ENCODE measurements around the gene DUSP9.

DNA sequence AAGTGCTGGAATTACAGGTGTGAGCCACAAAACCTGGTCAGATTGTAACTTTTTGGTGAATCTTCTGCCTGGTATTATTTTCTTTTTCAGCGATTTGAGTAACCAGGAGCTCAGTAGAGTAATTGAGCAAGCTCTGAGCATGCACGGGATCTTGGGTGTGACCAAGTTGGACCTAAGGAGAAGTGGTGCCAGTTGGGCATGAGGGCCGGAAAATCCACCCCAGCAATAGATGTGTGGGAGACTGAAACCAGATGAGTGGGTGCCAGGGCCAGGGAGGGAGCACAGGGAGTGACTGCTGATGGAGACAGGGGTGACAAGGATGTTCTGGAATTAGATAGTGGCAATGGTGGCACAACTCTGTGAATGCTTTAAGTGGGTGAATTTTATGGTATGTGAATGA lies 44.4 kb upstream of the DUSP9 start:
- TF ChIP-seq, protein P1, sequence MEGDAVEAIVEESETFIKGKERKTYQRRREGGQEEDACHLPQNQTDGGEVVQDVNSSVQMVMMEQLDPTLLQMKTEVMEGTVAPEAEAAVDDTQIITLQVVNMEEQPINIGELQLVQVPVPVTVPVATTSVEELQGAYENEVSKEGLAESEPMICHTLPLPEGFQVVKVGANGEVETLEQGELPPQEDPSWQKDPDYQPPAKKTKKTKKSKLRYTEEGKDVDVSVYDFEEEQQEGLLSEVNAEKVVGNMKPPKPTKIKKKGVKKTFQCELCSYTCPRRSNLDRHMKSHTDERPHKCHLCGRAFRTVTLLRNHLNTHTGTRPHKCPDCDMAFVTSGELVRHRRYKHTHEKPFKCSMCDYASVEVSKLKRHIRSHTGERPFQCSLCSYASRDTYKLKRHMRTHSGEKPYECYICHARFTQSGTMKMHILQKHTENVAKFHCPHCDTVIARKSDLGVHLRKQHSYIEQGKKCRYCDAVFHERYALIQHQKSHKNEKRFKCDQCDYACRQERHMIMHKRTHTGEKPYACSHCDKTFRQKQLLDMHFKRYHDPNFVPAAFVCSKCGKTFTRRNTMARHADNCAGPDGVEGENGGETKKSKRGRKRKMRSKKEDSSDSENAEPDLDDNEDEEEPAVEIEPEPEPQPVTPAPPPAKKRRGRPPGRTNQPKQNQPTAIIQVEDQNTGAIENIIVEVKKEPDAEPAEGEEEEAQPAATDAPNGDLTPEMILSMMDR (IDR thresholded peaks at IDR 0.05; ENCODE audit: insufficient read depth, low read length) = no peak
- TF ChIP-seq GABPA (IDR thresholded peaks at IDR 0.05; ENCODE audit: low read depth) = no peak

Measured in HL-60 (cell line).